Liver (tissue), 9 donors: ENCODE measurements around the gene PARN. TPM values are rescaled to one million over a fixed set of nuclear protein-coding genes. Genes with fewer than 3 reads are reported as not detected.

Experiments
- DNase-seq: peaks from one replicate; pipeline ENCODE4 v3.0.0-alpha.2; 2017; ENCODE audit warnings: low spot score
- H3K27ac ChIP-seq, 2 donors: one replicate each; pipeline ENCODE4 v1.7.0; 2013; ENCODE audit warnings: inconsistent platforms in 2 of 2, low read length in 2 of 2, control low read depth in 1 of 2, low read depth in 1 of 2, mild to moderate bottlenecking in 1 of 2
- H3K27me3 ChIP-seq, 4 donors: one replicate each; pipeline versions ENCODE4 v1.6.1 to v1.7.0; 2013; ENCODE audit warnings: low read length in 3 of 4, inconsistent platforms in 1 of 4, mild to moderate bottlenecking in 1 of 4, moderate library complexity in 1 of 4; ENCODE audit not compliant: control insufficient read depth in 4 of 4, insufficient read depth in 4 of 4
- H3K36me3 ChIP-seq, 4 donors: one replicate each; pipeline versions ENCODE4 v1.6.1 to v1.7.0; 2013; ENCODE audit warnings: low read length in 3 of 4, mild to moderate bottlenecking in 3 of 4, low read depth in 1 of 4, moderate library complexity in 1 of 4; ENCODE audit not compliant: control insufficient read depth in 4 of 4, insufficient read depth in 3 of 4
- H3K4me1 ChIP-seq, 4 donors: one replicate each; pipeline versions ENCODE4 v1.6.1 to v1.7.0; 2013; ENCODE audit warnings: low read length in 3 of 4, mild to moderate bottlenecking in 3 of 4, moderate library complexity in 1 of 4; ENCODE audit not compliant: control insufficient read depth in 4 of 4, insufficient read depth in 4 of 4
- H3K4me3 ChIP-seq, 3 donors: one replicate each; pipeline versions ENCODE4 v1.6.1 to v1.7.0; 2013; ENCODE audit warnings: low read length in 3 of 3, control low read depth in 1 of 3, low read depth in 1 of 3, mild to moderate bottlenecking in 1 of 3
- H3K9ac ChIP-seq, 2 donors: one replicate each; pipeline ENCODE4 v1.7.0; 2013; ENCODE audit warnings: low read length in 2 of 2, mild to moderate bottlenecking in 2 of 2, moderate library complexity in 2 of 2, control low read depth in 1 of 2, low read depth in 1 of 2
- H3K9me3 ChIP-seq, 4 donors: one replicate each; pipeline versions ENCODE4 v1.6.1 to v1.7.0; 2013; ENCODE audit warnings: low read length in 3 of 4; ENCODE audit not compliant: control insufficient read depth in 4 of 4
- EGR1 ChIP-seq, 2 donors: IDR thresholded peaks; 2 replicates each; pipeline ENCODE4 v1.6.1; 2016 to 2018; ENCODE audit warnings: antibody characterized with exemption in 2 of 2, low read depth in 2 of 2
- HNF4A ChIP-seq, 2 donors: conservative IDR thresholded peaks; 2 replicates each; pipeline ENCODE4 v1.6.1; 2016; ENCODE audit warnings: antibody characterized with exemption in 2 of 2, mild to moderate bottlenecking in 2 of 2
- JUND ChIP-seq, 2 donors: IDR thresholded peaks; 2 replicates each; pipeline ENCODE4 v1.6.1; 2016; ENCODE audit warnings: antibody characterized with exemption in 2 of 2
- NR2F2 ChIP-seq: IDR thresholded peaks from 2 replicates; pipeline ENCODE4 v1.6.1; 2016; ENCODE audit warnings: antibody characterized with exemption
- RAD21 ChIP-seq, 2 donors: IDR thresholded peaks; 2 replicates each; pipeline ENCODE4 v1.6.1; 2016; ENCODE audit warnings: antibody characterized with exemption in 2 of 2, mild to moderate bottlenecking in 2 of 2
- RXRA ChIP-seq, 2 donors: IDR thresholded peaks; 2 replicates each; pipeline ENCODE4 v1.6.1; 2017 to 2018; ENCODE audit warnings: antibody characterized with exemption in 2 of 2, mild to moderate bottlenecking in 1 of 2
- SP1 ChIP-seq: IDR thresholded peaks from 2 replicates; pipeline ENCODE4 v1.6.1; 2018; ENCODE audit warnings: antibody characterized with exemption, mild to moderate bottlenecking
- YY1 ChIP-seq: IDR thresholded peaks from 2 replicates; pipeline ENCODE4 v1.6.1; 2016; ENCODE audit warnings: antibody characterized with exemption, mild to moderate bottlenecking
- WGBS: extraction: QIAGEN DNeasy Blood & Tissue Kit; methylation state at CpG from one replicate; pipeline ENCODE4 v1.1.7; 2013; 5-methylcytosine and 5-hydroxymethylcytosine counted together
- polyA plus RNA-seq, 2 donors: library from polyadenylated mRNA; stranded (reverse) in 1 of 2; unstranded in 1 of 2; fragments of 200-250 nt in 1 of 2; fragments of >200 nt in 1 of 2; fragmentation: Nextera tagmentation in 1 of 2; extraction: Ambion mirVana in 1 of 2; gene quantifications; one replicate each; pipeline versions ENCODE4 v1.2.1 to v1.2.3, GENCODE V29; 2013 to 2015
- total RNA-seq, 2 donors: library from RNA; depleted of rRNA; stranded (reverse); fragments of >200 nt; gene quantifications; one replicate each; pipeline ENCODE4 v1.2.3, GENCODE V29; 2014
- TF ChIP-seq, protein P1 (sequence below): IDR thresholded peaks from 2 replicates; pipeline ENCODE4 v1.6.1; 2016; ENCODE audit warnings: antibody characterized with exemption, mild to moderate bottlenecking
- TF ChIP-seq, protein P2 (sequence below): IDR thresholded peaks from 2 replicates; pipeline ENCODE4 v1.6.1; 2016; ENCODE audit warnings: antibody characterized with exemption
- TF ChIP-seq, protein P3 (sequence below): IDR thresholded peaks from 2 replicates; pipeline ENCODE4 v1.6.1; 2016; ENCODE audit warnings: antibody characterized with exemption
- donor health status: healthy.
- donor health status: healthy.
- donor health status: healthy.
- donor health status: healthy.
- donor health status: healthy.

The PARN gene
- total and polyA plus RNA-seq, 4 donors: 7.9 to 19.7 (median 9.7) TPM

DNA sequence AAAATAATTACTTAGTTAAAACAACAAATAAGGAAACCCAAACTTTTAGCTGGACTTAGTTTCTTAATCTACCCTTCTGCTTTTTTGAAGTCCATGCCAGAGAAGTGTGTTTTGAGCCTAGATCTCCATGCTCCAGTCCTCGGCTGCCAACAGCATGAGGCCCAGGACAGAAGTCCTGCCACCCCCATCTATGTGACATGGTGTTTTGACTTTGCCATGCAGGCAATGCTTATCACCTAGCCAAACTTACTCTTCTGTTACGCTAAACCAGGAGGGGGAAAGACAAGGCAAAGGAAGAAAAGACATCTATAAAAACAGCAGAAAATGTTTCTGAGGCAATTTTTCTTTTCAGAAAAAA is 119.5 kb downstream of the PARN start:
- Histone ChIP-seq H3K27me3 (no peaks in the 10 kb centered on the region), H3K9me3 (no peaks in the 10 kb centered on the region), H3K4me3 (no peak overlapping the region), H3K36me3 (no peaks in the 10 kb centered on the region), H3K9ac (no peak overlapping the region), H3K4me1 (peaks cover 2 to 28% (median 16%) of the 10 kb centered on the region in 4 donors), H3K27ac (peak overlapping the region; percentile 63 to 66)
- TF ChIP-seq, protein P1, sequence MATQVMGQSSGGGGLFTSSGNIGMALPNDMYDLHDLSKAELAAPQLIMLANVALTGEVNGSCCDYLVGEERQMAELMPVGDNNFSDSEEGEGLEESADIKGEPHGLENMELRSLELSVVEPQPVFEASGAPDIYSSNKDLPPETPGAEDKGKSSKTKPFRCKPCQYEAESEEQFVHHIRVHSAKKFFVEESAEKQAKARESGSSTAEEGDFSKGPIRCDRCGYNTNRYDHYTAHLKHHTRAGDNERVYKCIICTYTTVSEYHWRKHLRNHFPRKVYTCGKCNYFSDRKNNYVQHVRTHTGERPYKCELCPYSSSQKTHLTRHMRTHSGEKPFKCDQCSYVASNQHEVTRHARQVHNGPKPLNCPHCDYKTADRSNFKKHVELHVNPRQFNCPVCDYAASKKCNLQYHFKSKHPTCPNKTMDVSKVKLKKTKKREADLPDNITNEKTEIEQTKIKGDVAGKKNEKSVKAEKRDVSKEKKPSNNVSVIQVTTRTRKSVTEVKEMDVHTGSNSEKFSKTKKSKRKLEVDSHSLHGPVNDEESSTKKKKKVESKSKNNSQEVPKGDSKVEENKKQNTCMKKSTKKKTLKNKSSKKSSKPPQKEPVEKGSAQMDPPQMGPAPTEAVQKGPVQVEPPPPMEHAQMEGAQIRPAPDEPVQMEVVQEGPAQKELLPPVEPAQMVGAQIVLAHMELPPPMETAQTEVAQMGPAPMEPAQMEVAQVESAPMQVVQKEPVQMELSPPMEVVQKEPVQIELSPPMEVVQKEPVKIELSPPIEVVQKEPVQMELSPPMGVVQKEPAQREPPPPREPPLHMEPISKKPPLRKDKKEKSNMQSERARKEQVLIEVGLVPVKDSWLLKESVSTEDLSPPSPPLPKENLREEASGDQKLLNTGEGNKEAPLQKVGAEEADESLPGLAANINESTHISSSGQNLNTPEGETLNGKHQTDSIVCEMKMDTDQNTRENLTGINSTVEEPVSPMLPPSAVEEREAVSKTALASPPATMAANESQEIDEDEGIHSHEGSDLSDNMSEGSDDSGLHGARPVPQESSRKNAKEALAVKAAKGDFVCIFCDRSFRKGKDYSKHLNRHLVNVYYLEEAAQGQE: peak; percentile 0
- TF ChIP-seq YY1 (peak; percentile 14), JUND (IDR thresholded peaks at IDR 0.05) (no peak), RAD21 (IDR thresholded peaks at IDR 0.05) (peak in 1 of 2 donors; percentile 4)
- TF ChIP-seq, protein P2, sequence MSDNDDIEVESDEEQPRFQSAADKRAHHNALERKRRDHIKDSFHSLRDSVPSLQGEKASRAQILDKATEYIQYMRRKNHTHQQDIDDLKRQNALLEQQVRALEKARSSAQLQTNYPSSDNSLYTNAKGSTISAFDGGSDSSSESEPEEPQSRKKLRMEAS: peak; percentile 76
- DNase-seq: no peak
- 40% methylated on average over 2 of the region's 2 CpGs for WGBS

DNA sequence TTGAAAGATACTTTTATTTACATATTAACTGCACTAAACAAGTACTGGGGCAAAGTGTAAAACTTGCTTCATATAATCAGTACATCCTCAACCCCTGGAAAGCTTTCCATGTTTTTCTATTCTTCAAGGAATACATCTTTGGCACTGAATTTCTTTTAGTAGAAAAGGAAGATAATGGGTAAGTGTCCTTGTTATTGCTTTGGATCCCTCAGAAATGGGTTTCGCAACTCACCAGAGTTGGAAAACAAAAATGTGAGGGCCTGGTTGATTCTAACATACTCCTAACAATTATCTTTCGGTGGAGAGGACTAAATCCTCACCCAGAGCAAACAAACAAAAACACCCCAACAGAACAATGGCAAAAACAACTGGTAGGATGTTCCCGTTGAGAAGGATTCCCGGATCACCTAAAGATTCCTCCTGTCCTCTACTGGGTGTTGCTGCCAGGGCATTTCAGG is 120.4 kb downstream of the PARN start:
- Histone ChIP-seq H3K27me3 (no peaks in the 10 kb centered on the region), H3K9me3 (no peaks in the 10 kb centered on the region), H3K4me1 (peaks cover 2 to 28% (median 16%) of the 10 kb centered on the region in 4 donors), H3K9ac (no peak overlapping the region), H3K27ac (peak overlapping the region in 1 of 2 donors; percentile 8), H3K36me3 (no peaks in the 10 kb centered on the region), H3K4me3 (no peak overlapping the region)
- WGBS: 78% methylated on average over 4 of the region's 4 CpGs
- TF ChIP-seq, protein P3, sequence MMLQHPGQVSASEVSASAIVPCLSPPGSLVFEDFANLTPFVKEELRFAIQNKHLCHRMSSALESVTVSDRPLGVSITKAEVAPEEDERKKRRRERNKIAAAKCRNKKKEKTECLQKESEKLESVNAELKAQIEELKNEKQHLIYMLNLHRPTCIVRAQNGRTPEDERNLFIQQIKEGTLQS: no peak
- TF ChIP-seq JUND (IDR thresholded peaks at IDR 0.05): no peak
- no peak for TF ChIP-seq HNF4A (conservative IDR thresholded peaks at IDR 0.05)
- TF ChIP-seq RXRA (IDR thresholded peaks at IDR 0.05): peak in 1 of 2 donors; percentile 10
- DNase-seq: no peak

DNA sequence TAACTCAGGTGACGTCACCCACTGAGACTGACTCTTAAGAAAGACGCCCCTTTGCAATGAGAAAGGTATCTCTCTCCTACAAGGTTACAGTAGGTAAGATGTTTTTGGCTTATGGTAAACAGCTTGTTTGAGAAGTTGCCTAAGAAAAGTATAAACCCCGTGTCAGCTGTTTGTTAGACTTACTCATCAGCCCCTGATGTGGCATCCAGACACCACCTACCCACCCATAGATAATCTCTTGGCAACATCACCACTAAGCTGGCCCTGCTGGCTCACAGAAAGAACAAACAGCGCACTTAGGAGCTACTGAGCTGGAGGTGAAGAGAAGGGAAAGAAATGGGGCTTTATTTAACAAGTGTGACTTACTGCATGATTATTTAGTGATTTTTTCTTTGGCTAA is 121.0 kb downstream of the PARN start:
- Histone ChIP-seq H3K4me1 (peaks cover 2 to 28% (median 16%) of the 10 kb centered on the region in 4 donors), H3K9ac (no peak overlapping the region), H3K4me3 (no peak overlapping the region), H3K9me3 (no peaks in the 10 kb centered on the region), H3K27ac (no peak overlapping the region), H3K27me3 (no peaks in the 10 kb centered on the region), H3K36me3 (no peaks in the 10 kb centered on the region)
- DNase-seq: no peak
- TF ChIP-seq, protein P2: no peak
- no peak for TF ChIP-seq EGR1 (IDR thresholded peaks at IDR 0.05; ENCODE audit: low read depth in 2 of 2)
- TF ChIP-seq NR2F2: no peak
- TF ChIP-seq SP1: no peak
- 85% methylated on average over 4 of the region's 4 CpGs for WGBS
